HL-60/S4 treated with retinoic acid at 250 ng/mL for 4 days and 3 days (cell line): Measurements from ENCODE around the gene HBZ.
"Not testable (repeated sequence)": the region's sequence is repeated elsewhere in the genome, so short reads cannot be mapped to it uniquely, and the experiment has no call there.

Experiments
- in situ Hi-C: fragments of 300-500 bp; cut with MboI; formaldehyde crosslinking; loops from 2 replicates; pipeline ENCODE4 v1.7.0; 2022; ENCODE audit warnings: low sequenced_read_pairs

Gene HBZ

GRCh38 chr16:164134-164823, 11.8 kb downstream of the HBZ start:
- in situ Hi-C loops = not testable (repeated sequence)

GRCh38 chr16:164827-165538, 12.5 kb downstream of the HBZ start:
- in situ Hi-C loops = no loop called here

GRCh38 chr16:165539-166374, 13.3 kb downstream of the HBZ start, which contains the start of gene HBM:
Gene HBM, plus strand, starts transcription at chr16:165978. Its CDS starts 20 bp downstream, at chr16:165998.
- in situ Hi-C loops = no loop called here

GRCh38 chr16:166375-167121, 14.1 kb downstream of the HBZ start:
- in situ Hi-C loops = no loop called here

- in situ Hi-C loops = no loop called here
Measured at GRCh38 chr16:167122-167690, 14.8 kb downstream of the HBZ start.

- in situ Hi-C loops = no loop called here
Measured at GRCh38 chr16:168424-168823, 16.0 kb downstream of the HBZ start.

- in situ Hi-C loops = no loop called here
Measured at GRCh38 chr16:169014-169413, 16.6 kb downstream of the HBZ start.

GRCh38 chr16:170088-170507, 17.7 kb downstream of the HBZ start:
- in situ Hi-C loops = not testable (repeated sequence)

- in situ Hi-C loops = no loop called here
Measured at GRCh38 chr16:170788-171187, 18.3 kb downstream of the HBZ start.

- in situ Hi-C loops = not testable (repeated sequence)
Measured at GRCh38 chr16:172374-172941, 20.0 kb downstream of the HBZ start, which contains the start of gene HBA2. Gene HBA2, plus strand, starts transcription at chr16:172876. Its CDS starts 37 bp downstream, at chr16:172913.

GRCh38 chr16:173211-173854, 20.9 kb downstream of the HBZ start:
- in situ Hi-C loops = not testable (repeated sequence)

GRCh38 chr16:173928-174769, 21.7 kb downstream of the HBZ start:
- in situ Hi-C loops = not testable (repeated sequence)

GRCh38 chr16:175011-175949, 22.8 kb downstream of the HBZ start:
- in situ Hi-C loops = no loop called here

GRCh38 chr16:176006-176405, 23.6 kb downstream of the HBZ start:
- in situ Hi-C loops = not testable (repeated sequence)

GRCh38 chr16:176477-177382, 24.3 kb downstream of the HBZ start, which contains the start of gene HBA1:
Gene HBA1, plus strand, starts transcription at chr16:176680. Its CDS starts 37 bp downstream, at chr16:176717.
- in situ Hi-C loops = not testable (repeated sequence)

- in situ Hi-C loops = no loop called here
Measured at GRCh38 chr16:177394-177822, 25.0 kb downstream of the HBZ start.
